Fibroblast of skin of back (primary cell): ENCODE measurements around the gene ZFPL1. TPM values are rescaled to one million over a fixed set of nuclear protein-coding genes. Genes with fewer than 3 reads are reported as not detected.

ENCODE experiments used
- DNase-seq: peaks from one replicate; pipeline ENCODE4 v3.0.0-alpha.2; 2013
- polyA plus RNA-seq, 2 experiments: library from polyadenylated mRNA; unstranded; fragments of 120-200 nt; gene quantifications; one replicate each; pipeline ENCODE4 v1.2.1, GENCODE V29; 2013; ENCODE audit not compliant: insufficient read length in 2 of 2

Gene ZFPL1
- 50.8 TPM for polyA plus RNA-seq (2013, experiment 1 of 2; ENCODE audit: insufficient read length)
- polyA plus RNA-seq (2013, experiment 2 of 2; ENCODE audit: insufficient read length): 56.7 TPM

GRCh38 chr11:65083834-65084597 is at the start of gene ZFPL1, which contains the start of gene CDCA5:
Gene ZFPL1 (plus strand): TSS chr11:65084222. CDS start chr11:65084699, 477 bp downstream.
Gene CDCA5 (minus strand): TSS chr11:65084040. CDS start chr11:65083978, 62 bp downstream.
- DNase-seq: peak; percentile 95

DNA sequence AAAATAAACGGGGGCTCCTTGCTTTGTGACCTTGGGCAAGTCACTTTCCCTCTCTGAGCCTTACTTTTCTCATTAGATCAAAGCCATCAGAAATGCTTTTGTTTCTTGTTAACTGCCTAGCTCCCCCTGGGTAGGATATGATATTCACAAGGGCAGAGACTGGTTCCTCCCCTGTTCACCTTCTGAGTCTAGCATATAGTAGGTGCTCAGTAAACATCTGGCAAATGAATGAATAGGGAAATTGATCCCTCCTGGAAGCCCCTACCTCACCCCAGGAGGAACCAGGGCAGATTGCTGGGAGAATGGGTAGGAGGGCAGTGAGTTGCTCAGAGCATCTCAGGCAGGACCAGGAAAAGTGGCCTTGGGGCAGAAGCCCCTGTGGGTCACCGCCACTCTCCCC is 49.6 kb upstream of the ZFPL1 start:
- no peak for DNase-seq

- DNase-seq: no peak
Observed at GRCh38 chr11:65035579-65035978, 48.4 kb upstream of the ZFPL1 start.

GRCh38 chr11:65036931-65037330 is 47.1 kb upstream of the ZFPL1 start:
- DNase-seq: no peak

DNA sequence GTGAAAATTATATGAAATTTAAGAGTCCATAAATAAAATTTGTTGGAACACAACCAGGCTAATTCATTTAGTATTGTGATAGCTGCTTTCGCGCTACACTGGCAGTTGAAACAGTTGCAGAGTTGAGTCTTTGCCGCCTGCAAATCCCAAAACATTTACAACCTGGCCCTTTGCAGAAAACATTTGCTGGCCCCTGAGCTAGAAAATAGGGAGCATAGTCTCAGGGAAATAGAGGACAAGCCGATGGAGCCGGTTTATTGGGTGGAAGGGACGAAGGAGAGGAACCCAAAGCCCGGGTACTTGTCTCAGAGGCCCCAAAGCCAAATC is 43.5 kb upstream of the ZFPL1 start:
- no peak for DNase-seq

GRCh38 chr11:65040847-65041622 is 43.0 kb upstream of the ZFPL1 start, which contains the start of gene SAC3D1:
Gene SAC3D1 (plus strand): TSS chr11:65041210. CDS start chr11:65041293, 83 bp downstream.
- peak; percentile 95 for DNase-seq

- no peak for DNase-seq
Observed at GRCh38 chr11:65042891-65043290, 41.1 kb upstream of the ZFPL1 start.

GRCh38 chr11:65043881-65044501 is 40.0 kb upstream of the ZFPL1 start:
- no peak for DNase-seq

GRCh38 chr11:65045061-65045460 is 39.0 kb upstream of the ZFPL1 start:
- no peak for DNase-seq

- DNase-seq: no peak
Observed at GRCh38 chr11:65045728-65046127, 38.3 kb upstream of the ZFPL1 start.

DNA sequence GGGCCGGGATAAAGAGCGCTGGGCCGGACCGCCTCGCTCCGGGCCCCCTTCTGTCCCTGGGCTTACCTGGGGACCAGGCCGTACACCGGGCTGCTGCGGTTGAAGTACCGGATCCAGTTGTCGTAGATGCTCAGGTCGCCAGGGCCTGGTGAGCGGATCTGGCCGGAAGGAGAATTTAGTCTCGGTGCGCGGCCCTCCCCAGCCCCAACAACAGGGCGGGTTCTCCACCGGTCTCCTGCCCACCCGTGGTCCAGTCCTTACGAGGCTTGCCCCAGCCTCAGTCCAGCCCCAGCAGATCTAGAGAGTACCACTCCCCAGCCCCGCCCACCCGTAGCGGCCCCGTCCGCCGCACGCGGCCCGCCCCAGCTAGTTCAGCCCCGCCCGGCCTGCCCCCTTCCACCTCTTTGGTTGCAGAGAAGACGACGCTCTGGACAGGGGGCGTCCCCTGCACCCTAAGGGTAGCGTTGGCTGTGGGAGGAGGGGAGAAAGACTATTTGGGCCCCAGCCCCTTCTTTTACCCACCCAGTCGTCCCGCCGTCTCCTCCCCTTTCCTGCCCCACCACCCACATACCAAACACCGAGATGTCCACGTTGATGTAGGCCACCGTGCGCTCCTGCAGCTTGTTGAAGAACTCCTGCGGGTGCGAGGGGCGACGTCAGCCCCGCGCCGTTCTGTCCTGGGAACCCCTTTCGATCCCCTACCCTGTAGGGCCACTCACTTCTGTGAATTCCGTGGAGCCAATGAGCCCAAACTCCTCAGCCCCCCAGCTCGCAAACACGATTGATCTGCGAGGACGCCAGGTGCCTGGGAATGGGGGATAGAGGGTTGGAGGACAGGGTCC is 36.2 kb upstream of the ZFPL1 start:
- DNase-seq: no peak

GRCh38 chr11:65051398-65051858 is 32.6 kb upstream of the ZFPL1 start:
- no peak for DNase-seq

GRCh38 chr11:65053827-65054508 is 30.1 kb upstream of the ZFPL1 start:
- DNase-seq: no peak

DNA sequence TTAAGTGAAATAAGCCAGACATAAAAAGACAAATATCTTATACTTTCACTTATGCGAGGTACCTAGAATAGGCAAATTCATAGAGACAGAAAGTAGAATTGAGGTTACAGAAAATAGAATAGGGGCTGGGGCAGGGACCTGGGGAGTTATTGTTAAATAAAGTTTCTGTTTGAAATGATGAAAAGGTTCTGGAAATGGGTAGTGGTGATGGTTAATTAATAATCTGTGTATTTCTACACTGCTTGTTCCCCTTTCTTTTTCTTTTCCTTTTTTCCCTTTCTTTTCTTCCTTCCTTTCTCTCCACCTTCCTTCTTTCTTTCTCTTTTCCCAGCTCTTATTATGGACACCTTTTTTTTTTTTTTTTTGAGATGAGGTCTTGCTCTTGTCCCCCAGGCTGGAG is 28.5 kb upstream of the ZFPL1 start:
- no peak for DNase-seq

- DNase-seq: no peak
Observed at GRCh38 chr11:65056999-65057398, 27.0 kb upstream of the ZFPL1 start.

- no peak for DNase-seq
Observed at GRCh38 chr11:65057526-65057925, 26.5 kb upstream of the ZFPL1 start.

DNA sequence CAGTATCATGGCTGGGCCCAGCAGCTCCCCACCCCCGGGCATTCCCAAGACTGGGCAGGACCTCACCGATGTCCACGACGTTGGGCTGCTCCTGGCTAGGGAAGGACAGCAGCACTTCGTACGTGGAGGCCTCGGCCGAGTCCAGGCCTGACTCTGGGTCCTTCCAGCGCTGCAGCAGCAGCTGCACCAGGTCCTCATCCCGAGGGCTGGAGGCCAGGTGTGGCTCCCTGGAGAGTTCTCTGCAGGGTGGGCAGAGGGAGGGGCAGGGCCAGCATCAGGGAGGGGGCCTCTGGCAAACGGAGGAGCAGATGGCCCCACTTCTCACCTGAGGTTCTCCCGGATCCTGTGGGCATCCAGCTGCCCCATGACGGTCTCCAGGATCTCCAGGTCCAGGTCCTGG is 26.0 kb upstream of the ZFPL1 start:
- DNase-seq: no peak

DNA sequence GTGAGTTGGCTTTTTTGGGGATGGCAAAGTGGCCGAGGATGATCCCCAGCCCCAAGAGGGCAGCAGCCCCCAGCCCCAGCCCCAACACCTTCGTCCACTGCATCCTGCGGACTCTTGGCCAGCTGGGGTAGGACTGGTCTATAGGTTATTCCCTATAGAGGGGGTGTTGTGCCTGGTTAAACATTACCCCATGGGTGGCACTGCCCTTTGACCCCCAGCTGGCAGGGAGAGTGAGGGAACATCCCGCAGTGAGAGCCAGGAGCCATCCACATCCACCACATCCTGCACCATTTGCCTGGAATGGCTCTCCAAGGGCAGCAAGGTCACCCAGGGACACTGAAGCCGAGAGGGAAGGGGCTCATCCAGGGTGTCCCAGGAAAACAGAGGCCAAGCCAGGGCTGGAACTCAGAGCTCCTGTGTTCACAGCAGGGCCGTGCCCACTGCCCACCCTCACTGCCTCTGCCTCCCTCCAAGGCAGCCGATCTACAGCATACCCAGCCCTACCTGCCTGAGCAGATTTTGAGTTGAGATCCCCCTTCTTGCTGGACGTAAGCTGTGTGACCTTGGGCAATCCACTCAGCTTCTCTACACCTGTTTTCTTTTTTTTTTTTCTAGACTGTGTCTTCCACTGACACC is 25.5 kb upstream of the ZFPL1 start, which contains the start of gene NAALADL1:
TSS of gene NAALADL1 (minus strand) at position 135 of the 636 bp plus-strand sequence. CDS start at position 103, 32 bp downstream.
- no peak for DNase-seq

DNA sequence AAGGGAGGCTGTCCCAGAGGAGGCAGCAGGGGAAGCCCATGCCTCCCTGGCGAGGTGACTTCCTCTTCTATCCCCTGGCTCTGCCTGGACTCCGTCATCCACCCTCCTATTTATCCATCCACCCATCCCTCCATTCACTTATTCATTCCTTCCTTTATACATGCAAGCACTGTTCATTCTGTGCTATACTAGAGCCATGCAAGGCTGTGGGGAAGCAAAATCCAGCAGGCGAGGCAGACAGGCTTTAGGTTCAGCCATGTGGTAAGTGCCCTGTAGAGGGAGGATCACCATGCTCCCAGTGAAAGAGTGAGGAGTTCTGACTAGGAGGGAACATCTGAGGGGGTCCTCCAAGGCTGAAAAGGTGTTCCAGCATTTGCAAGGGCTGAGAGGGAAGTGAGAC is 24.5 kb upstream of the ZFPL1 start:
- no peak for DNase-seq

DNA sequence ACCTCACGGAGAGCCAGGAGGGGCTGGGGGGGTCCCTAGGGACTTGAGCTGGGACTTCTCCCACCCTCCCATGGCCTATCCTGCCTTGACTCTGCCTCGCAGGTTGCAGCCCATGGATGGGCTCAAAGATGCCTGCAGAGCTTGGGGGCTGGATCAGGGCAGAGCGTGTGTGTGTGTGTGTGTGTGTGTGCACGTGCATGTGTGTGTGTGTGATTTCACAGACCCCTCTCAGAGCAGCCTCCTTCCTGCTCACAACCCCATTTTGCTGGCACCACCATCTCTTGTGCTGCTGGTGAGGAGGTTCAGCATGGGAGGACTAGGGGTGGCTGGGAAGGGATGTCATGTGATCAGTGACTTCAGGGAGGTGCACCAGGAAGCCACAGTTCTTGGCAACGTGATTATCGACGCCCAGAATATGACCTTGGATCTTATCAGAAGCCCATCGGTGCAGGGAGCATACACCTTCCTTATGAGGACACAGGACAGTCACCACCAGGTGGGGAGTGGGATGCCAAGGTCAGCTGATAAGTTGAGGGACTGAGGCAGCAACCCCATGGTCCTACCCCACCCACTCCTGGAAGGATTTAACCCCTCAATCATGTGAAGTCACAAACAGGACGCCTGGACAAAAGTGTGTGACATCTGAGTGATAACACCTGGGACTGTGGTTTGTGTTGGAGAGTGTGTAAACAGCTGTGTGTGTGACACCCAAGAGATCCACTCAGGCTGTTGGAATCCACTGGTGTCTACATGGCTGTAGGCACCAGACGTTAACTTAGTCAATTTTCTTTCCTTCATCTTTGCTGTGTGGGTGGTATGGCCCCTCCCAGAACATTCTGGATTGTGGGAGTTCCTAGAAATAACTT is 23.8 kb upstream of the ZFPL1 start:
- DNase-seq: no peak
